Activated naive CD4-positive, alpha-beta T cell (primary cell): ENCODE data around the gene MED13.
"Not testable (repeated sequence)": the region's sequence is repeated elsewhere in the genome, so short reads cannot be mapped to it uniquely, and the experiment has no call there.

Experiments used
- DNase-seq, 4 experiments: peaks; one replicate each; lab custom pipeline; 2025; lab: John Stamatoyannopoulos, UW

The MED13 gene

DNA sequence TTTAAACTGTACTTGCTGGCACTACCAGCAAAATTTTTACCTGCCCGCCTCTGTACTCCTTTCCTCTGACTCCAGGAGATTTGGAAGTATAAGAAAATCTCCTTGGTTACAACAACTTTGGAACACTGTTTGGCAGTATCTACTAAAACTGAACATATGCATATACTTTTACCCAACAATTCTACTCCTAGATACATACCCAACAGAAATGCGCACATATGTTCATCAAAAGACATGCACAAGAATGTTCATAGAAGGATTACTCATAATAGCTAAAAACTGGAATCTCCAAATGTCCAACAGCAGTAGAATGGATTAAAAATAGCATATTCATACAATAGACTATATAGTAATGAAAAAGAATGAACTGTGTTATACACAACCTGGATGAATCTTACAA, 21.7 kb upstream of the MED13 start:
- DNase-seq = no peak

DNA sequence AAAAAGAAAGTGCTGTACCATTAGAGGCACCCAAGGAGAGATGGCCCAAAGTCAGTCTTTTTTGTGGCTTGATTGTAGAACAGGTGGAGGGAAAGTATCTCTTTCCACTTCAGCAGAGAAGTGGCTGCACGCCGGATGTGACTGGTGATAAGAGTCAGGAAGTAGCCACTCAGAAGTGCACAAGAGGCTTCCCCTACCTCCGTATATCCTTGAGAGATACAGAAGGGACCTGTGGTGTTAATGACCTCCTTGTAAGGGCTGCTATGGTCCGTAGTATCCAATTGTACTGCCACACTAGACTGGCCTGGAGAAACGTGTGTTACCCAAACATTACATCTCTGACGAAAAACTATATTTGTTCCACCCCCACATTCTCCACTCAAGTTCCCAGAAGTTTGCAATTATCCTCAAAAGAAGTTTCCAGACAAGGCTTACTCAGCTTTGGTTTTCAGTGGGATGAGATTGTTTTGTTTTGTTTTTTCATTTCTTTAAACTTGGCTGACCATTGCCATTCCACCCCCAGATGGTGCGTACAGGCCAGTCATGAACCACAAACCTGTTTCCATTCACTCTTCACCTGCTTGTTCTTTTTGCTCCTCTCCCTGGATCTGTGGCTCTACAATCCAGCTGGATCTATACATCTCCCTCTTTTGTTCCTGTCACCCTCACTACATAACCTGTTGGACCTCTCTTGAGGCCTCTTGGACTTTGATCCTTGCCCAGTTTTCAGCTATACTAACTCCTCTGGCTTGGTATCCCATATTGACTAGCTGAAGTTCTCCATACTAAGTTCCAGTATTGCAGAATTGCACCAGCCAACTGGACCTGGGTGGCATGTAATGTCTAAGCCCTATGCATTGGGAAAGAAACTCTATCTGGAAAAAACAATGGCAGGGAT, 20.7 kb upstream of the MED13 start:
- DNase-seq = no peak

GRCh38 chr17:62084585-62084984, 19.5 kb upstream of the MED13 start:
- no peak for DNase-seq

DNA sequence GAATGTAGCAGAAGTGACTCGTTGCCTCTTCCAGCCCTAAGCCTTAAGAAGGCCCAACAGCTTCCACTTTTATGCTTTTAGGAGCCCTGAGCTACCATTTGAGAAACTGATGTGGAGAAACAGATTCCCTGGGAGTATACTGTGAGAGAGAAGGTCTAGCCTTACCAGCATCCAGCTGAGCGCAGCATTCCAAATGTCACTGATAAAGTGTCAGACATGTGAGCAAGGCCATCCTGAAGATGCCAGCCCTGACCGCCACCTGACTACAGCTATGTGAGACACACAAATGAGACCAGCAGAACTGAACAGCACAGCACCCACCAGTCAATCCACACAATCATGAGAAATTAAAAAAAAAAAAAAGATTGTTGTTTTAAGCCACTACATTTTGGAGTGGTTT, 18.6 kb upstream of the MED13 start:
- no peak for DNase-seq

DNA sequence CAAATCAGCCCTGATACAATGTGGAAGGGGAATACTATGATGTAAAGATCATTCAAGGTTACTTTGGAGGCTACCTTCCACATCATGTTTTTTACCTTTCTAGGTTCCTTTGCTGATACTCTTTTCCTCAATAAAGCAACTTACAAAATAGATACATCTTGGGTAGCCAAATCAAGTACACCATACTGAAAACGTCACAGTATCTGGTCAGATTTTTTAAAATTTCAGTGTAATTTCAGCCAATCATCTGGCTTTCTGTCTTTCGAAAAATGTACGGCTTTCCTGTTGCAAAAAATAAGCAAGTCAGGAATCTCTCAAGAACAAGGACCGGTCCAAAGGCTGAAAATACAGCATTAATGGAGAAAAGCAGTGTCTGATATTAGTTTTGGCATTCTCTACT, 15.6 kb upstream of the MED13 start:
- no peak for DNase-seq

GRCh38 chr17:62078009-62078408, 12.9 kb upstream of the MED13 start:
- DNase-seq = no peak

GRCh38 chr17:62076864-62077788, 12.0 kb upstream of the MED13 start:
- DNase-seq = no peak

- DNase-seq = no peak
These were observed 10.3 kb upstream of the MED13 start for GRCh38 chr17:62075308-62075815.

DNA sequence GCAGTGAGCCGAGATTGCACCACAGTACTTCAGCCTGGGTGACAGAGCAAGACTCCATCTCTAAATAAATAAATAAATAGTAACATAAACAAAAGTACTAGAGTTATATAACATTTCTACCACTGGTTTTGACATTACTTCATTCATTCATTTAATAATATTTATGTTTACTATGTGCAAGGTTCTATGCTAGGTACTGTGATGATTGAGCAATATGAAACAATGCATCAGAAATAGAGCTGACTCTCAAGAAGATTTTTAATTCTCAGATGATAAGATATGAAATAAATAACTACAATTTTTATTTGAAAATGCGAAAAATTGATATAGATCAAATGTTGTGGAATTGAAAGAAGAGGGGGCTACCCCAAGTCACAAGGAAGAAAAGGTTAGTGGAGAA, 8.9 kb upstream of the MED13 start:
- no peak for DNase-seq

DNA sequence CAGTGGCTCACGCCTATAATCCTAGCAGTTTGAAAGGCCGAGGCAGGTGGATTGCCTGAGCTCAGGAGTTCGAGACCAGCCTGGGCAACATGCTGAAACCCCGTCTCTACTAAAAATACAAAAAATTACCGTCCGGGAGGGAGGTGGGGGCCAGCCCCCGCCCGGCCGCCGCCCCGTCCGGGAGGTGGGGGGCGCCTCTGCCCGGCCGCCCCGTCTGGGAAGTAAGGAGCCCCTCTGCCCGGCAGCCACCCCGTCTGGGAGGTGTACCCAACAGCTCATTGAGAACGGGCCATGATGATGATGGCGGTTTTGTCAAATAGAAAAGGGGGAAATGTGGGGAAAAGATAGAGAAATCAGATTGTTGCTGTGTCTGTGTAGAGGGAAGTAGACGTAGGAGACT, 7.8 kb upstream of the MED13 start:
- DNase-seq = not testable (repeated sequence)

DNA sequence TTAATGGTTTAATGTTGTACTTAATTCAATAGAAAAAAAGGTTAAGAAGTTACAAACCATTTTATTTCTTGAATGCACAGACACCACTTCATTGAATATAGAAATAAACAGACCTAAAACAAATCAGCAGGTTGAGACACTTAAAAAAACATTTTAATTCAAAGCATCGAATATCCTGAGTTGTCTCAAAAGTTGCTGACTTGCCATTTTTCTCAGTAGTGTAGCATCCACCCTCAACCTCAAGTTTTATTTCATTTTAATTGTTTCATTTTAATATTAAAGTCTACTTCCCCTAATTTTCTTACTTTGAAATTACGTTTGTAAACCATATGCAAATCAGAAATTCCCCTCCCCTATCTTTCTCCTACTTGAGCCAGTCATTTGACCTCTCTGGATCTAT, 5.8 kb upstream of the MED13 start:
- no peak for DNase-seq

- DNase-seq = no peak
These were observed 2.4 kb upstream of the MED13 start for GRCh38 chr17:62067165-62068145.

DNA sequence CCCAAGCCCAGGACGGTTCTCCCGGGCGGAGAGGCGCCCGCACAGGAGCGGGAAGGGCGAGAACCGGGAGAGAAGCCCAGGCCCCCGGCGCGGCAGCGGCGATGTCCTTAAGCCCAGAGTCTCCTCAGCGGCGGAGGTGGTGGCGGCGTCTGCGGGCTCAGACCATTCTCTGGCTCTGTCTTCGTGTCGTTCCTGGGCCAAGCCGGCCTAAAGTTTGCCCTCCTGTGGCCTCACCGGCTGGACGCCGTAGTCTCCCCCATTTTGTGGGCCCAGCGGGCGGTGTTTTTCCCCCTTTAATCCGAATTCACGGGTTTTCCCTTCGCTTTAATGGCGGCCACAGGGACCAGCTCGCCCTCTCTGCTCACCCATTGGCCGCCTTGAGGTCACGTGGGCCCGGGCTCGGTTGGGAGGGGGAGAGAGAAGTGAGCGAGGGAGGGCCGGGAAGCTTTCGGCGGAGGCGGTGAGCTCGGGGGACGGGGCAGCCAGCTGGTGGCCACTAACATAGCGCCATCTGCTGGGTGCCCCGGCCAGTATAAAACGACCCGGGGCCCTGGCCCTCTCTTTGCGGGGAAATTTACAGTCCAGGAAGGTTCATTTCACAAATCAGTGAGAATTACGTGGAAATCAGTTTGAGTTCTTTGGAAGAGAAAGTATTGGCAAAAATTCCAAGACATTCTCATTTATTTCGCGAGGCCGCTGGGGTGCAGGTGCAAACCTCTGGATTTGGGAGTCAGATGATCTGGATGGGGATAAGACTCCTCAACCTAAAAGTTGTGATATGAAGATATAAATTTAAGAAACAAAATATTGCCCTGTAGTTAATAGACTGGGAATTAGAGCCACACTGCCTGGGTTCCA, 762 bp upstream of the MED13 start:
- peak; percentile 86 to 95 (median 93) for DNase-seq

- DNase-seq = no peak
These were observed 868 bp downstream of the MED13 start for GRCh38 chr17:62064029-62064790.

DNA sequence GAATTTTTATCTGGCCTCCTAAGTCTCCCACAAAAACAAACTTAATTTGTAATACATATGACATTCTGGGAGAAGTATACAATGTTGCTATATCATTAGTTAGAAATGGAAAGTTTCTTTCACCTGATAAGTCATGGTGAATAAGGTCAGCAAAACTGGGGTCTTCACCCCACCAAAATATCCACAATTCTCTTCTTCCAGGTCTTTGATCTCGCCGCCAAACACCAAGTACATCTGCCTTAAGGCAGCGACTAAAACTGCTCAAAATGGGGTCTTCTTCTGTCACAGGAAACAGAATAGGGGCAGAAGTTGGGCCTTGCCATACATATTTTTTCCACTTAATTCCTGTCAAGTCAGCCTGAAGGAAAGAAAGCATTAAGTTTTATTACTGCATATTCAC, 2.1 kb downstream of the MED13 start:
- no peak for DNase-seq

GRCh38 chr17:62062302-62062701, 2.8 kb downstream of the MED13 start:
- no peak for DNase-seq

DNA sequence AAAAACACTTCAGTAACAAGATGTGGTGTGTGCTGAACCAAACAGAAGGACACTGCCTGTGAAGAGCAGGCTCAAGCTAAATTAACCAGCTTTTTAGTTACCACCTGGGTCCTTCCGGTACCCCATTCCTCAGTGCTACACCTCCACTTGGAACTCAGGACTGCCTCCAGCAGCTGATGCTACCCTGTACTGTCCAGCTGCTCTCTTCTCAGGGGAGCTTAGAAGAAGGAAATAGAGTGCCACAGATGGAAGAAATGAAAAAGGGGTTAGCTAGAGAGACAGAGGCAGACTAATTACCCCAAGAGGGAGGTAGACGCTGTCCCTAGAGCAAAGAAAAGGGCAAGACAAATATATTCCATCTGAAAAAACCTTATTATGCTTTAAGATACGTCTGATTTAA, 5.7 kb downstream of the MED13 start:
- DNase-seq = no peak

- DNase-seq = no peak
These were observed 6.5 kb downstream of the MED13 start for GRCh38 chr17:62058611-62059010.

DNA sequence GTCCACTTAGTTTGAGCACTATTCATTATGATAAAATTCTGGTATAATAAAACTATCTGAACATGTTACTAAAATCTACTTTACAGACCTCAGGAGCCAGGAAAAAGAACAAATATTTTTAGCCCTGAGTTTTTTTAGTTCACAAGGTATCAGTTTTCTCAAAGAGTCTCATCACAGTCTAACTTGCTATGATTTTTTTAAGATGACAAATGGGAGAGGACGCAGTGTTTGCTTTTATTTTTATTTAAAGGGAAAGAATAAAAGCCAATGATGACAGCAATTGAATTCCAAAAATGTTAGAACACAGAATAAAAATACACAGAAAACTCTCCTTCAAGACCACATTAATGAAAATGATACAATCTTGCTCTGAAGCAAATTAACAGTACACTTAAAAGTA, 7.4 kb downstream of the MED13 start:
- DNase-seq = no peak
